K562 (cell line): ENCODE results near the gene RESP18. TPM values are rescaled to one million over a fixed set of nuclear protein-coding genes. Genes with fewer than 3 reads are reported as not detected.
A peak's percentile ranks its signal among the peaks of the same experiment; 100 is the strongest.

Experiments used
- ARID1B ChIP-seq: fragments of 450-650 bp; IDR thresholded peaks from 2 replicates; pipeline ENCODE4 v1.6.1; 2016; ENCODE audit warnings: antibody characterized with exemption, mild to moderate bottlenecking, inconsistent platforms
- CC2D1A ChIP-seq: fragments of 450-650 bp; IDR thresholded peaks from 2 replicates; pipeline ENCODE4 v1.6.1; 2017; ENCODE audit warnings: mild to moderate bottlenecking
- CSDE1 ChIP-seq, 2 experiments: fragments of 450-650 bp; IDR thresholded peaks; 2 replicates each; pipeline ENCODE4 v1.6.1; 2016; ENCODE audit warnings: mild to moderate bottlenecking in 1 of 2
- MAFG ChIP-seq: fragments of 450-650 bp; conservative IDR thresholded peaks from 2 replicates; pipeline ENCODE4 v1.6.1; 2016; ENCODE audit warnings: missing genetic modification characterization, missing compliant biosample characterization
- RCOR1 ChIP-seq, 2 experiments: IDR thresholded peaks; 2 replicates each; pipeline ENCODE4 v1.6.1; 2012; ENCODE audit warnings: low read depth in 2 of 2, low read length in 2 of 2, borderline replicate concordance in 1 of 2, improper control_type of control experiment in 1 of 2
- SRSF7 ChIP-seq: fragments of 200-400 bp; formaldehyde crosslinking; optimal IDR thresholded peaks from 2 replicates; pipeline ENCODE3; 2017; ENCODE audit warnings: mild to moderate bottlenecking, low read depth, low read length
- ZKSCAN3 ChIP-seq: fragments of 250-450 bp; sonication (Bioruptor Pico); IDR thresholded peaks from 2 replicates; pipeline ENCODE4 v1.4.0; 2020
- ZNF232 ChIP-seq: sonication (generic); formaldehyde crosslinking; IDR thresholded peaks from 2 replicates; pipeline ENCODE4 v1.8.0; 2022; ENCODE audit warnings: mild to moderate bottlenecking, missing genetic modification reagents
- ZNF24 ChIP-seq: fragments of 450-650 bp; IDR thresholded peaks from 2 replicates; pipeline ENCODE4 v1.6.1; 2016
- polyA plus RNA-seq, 8 experiments: library from polyadenylated mRNA; depleted of rRNA in 4 of 8; stranded (reverse) in 5 of 8; unstranded in 3 of 8; fragments of >200 nt; fragmentation: Nextera tagmentation in 2 of 8; fragmentation: Illumina TruSeq in 1 of 8; extraction: Ambion mirVana in 2 of 8; extraction: Trizol in 1 of 8; gene quantifications; 2 replicates each; pipeline versions ENCODE4 v1.2.1 to v1.2.3, GENCODE V29; 2011 to 2014; ENCODE audit warnings: inconsistent platforms in 1 of 8, missing spikeins in 1 of 8
- total RNA-seq, 7 experiments: library from RNA; depleted of rRNA in 6 of 7; stranded (reverse); fragments of >200 nt in 6 of 7; fragmentation: Illumina TruSeq in 2 of 7; extraction: Trizol in 2 of 7; gene quantifications; 2 replicates each; pipeline versions ENCODE4 v1.2.1 to v1.2.3, GENCODE V29; 2011 to 2021; ENCODE audit warnings: low replicate concordance in 1 of 7
- TF ChIP-seq, protein P1 (sequence below): sonication (generic); formaldehyde crosslinking; IDR thresholded peaks from 2 replicates; pipeline ENCODE4 v1.8.1; 2023; ENCODE audit warnings: missing genetic modification reagents, mild to moderate bottlenecking, borderline replicate concordance
- TF ChIP-seq, protein P2 (sequence below): fragments of 250-450 bp; sonication (Bioruptor Pico); IDR thresholded peaks from 2 replicates; pipeline ENCODE4 v1.4.0; 2020
- TF ChIP-seq, protein P3 (sequence below), 3 experiments: fragments of 200-800 bp in 1 of 3; fragments of 250-450 bp in 1 of 3; fragments of 450-650 bp in 1 of 3; sonication (Bioruptor Pico) in 1 of 3; sonication (Bioruptor generic) in 1 of 3; formaldehyde crosslinking in 1 of 3; IDR thresholded peaks; 2 replicates each; pipeline versions ENCODE4 v1.6.1 to v1.8.0; 2016 to 2022; ENCODE audit warnings: mild to moderate bottlenecking in 2 of 3, missing genetic modification characterization in 2 of 3, missing compliant biosample characterization in 1 of 3, moderate library complexity in 1 of 3
- TF ChIP-seq, protein P4 (sequence below): fragments of 150-350 bp; IDR thresholded peaks from 2 replicates; pipeline ENCODE4 v1.6.1; 2014; ENCODE audit warnings: low read depth, mild to moderate bottlenecking, low read length, borderline replicate concordance

The RESP18 gene
- total and polyA plus RNA-seq, 9 of the 15 experiments (the other 6 are each of a cell fraction or from before 2014, with no cell fraction given) = not detected

DNA sequence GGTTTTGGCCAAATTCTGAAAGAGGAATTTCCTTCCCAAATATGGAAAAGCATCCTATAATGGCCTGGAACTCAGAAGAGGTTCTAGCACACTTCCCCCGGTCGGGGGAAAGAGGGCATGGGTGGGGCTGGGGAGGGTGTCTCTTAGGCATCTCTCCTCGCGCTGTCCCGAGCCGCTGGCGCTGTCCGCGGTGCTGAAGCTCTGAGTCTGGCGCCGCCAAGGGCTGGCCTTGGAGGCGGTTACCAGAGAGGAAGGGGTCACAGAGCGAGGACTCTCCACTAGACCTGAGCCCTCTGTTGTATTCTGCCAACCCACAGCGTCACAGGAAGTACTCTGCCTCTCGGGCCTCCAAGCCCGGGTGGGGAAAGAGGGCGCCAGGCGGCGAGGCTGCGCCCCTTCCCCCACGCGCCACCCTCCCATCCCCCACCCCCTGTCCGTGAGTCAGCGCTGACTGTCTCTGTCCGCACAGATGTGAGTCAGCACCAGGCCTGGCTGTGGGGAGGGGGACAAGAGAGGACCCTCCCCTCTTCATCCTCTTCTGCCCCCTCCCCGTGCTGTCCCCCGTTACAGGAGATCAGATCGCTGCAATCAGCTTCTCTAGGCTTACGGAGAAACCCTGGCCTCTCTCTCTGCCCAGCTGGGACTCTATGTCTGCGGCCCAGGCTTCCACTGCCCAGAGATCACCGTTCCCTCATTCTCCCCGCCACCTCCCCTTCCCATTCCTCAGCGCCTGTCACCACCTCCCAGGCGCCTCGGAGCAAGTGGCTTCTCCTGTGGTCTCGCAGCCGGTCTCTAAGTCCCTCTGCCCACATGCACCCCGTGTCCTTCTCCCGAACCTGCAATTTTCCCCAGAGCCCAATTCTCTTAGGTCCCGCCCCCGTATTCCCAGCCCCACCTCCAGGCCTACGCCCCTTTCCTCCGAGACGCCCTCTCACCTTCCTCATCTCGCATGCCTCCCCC, 24.1 kb downstream of the RESP18 start (continued):
- TF ChIP-seq, protein P1, sequence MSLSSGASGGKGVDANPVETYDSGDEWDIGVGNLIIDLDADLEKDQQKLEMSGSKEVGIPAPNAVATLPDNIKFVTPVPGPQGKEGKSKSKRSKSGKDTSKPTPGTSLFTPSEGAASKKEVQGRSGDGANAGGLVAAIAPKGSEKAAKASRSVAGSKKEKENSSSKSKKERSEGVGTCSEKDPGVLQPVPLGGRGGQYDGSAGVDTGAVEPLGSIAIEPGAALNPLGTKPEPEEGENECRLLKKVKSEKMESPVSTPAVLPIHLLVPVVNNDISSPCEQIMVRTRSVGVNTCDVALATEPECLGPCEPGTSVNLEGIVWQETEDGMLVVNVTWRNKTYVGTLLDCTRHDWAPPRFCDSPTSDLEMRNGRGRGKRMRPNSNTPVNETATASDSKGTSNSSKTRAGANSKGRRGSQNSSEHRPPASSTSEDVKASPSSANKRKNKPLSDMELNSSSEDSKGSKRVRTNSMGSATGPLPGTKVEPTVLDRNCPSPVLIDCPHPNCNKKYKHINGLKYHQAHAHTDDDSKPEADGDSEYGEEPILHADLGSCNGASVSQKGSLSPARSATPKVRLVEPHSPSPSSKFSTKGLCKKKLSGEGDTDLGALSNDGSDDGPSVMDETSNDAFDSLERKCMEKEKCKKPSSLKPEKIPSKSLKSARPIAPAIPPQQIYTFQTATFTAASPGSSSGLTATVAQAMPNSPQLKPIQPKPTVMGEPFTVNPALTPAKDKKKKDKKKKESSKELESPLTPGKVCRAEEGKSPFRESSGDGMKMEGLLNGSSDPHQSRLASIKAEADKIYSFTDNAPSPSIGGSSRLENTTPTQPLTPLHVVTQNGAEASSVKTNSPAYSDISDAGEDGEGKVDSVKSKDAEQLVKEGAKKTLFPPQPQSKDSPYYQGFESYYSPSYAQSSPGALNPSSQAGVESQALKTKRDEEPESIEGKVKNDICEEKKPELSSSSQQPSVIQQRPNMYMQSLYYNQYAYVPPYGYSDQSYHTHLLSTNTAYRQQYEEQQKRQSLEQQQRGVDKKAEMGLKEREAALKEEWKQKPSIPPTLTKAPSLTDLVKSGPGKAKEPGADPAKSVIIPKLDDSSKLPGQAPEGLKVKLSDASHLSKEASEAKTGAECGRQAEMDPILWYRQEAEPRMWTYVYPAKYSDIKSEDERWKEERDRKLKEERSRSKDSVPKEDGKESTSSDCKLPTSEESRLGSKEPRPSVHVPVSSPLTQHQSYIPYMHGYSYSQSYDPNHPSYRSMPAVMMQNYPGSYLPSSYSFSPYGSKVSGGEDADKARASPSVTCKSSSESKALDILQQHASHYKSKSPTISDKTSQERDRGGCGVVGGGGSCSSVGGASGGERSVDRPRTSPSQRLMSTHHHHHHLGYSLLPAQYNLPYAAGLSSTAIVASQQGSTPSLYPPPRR (CRISPR knock-in tag) = no peak
- TF ChIP-seq, protein P2, sequence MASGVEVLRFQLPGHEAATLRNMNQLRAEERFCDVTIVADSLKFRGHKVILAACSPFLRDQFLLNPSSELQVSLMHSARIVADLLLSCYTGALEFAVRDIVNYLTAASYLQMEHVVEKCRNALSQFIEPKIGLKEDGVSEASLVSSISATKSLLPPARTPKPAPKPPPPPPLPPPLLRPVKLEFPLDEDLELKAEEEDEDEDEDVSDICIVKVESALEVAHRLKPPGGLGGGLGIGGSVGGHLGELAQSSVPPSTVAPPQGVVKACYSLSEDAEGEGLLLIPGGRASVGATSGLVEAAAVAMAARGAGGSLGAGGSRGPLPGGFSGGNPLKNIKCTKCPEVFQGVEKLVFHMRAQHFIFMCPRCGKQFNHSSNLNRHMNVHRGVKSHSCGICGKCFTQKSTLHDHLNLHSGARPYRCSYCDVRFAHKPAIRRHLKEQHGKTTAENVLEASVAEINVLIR (CRISPR knock-in tag) = no peak
- TF ChIP-seq ZNF232 (CRISPR knock-in tag) = no peak
- no peak for TF ChIP-seq ZNF24
- peak; percentile 22; the same call in 1 of the 2 replicates for TF ChIP-seq MAFG (tag)
- TF ChIP-seq SRSF7 = no peak
- peak in 1 of 2 experiments; percentile 60; a peak in 1 of 4 replicates for TF ChIP-seq RCOR1 (IDR thresholded peaks at IDR 0.05; ENCODE audit: borderline replicate concordance in 1 of 2, low read depth in 2 of 2, low read length in 2 of 2)
- no peak for TF ChIP-seq ZKSCAN3
- peak; percentile 68 for TF ChIP-seq ARID1B
- TF ChIP-seq CC2D1A = no peak
- TF ChIP-seq, protein P3, sequence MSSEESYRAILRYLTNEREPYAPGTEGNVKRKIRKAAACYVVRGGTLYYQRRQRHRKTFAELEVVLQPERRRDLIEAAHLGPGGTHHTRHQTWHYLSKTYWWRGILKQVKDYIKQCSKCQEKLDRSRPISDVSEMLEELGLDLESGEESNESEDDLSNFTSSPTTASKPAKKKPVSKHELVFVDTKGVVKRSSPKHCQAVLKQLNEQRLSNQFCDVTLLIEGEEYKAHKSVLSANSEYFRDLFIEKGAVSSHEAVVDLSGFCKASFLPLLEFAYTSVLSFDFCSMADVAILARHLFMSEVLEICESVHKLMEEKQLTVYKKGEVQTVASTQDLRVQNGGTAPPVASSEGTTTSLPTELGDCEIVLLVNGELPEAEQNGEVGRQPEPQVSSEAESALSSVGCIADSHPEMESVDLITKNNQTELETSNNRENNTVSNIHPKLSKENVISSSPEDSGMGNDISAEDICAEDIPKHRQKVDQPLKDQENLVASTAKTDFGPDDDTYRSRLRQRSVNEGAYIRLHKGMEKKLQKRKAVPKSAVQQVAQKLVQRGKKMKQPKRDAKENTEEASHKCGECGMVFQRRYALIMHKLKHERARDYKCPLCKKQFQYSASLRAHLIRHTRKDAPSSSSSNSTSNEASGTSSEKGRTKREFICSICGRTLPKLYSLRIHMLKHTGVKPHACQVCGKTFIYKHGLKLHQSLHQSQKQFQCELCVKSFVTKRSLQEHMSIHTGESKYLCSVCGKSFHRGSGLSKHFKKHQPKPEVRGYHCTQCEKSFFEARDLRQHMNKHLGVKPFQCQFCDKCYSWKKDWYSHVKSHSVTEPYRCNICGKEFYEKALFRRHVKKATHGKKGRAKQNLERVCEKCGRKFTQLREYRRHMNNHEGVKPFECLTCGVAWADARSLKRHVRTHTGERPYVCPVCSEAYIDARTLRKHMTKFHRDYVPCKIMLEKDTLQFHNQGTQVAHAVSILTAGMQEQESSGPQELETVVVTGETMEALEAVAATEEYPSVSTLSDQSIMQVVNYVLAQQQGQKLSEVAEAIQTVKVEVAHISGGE (CRISPR knock-in tag; IDR thresholded peaks at IDR 0.05) = no peak
- TF ChIP-seq CSDE1 (IDR thresholded peaks at IDR 0.05) = no peak
- TF ChIP-seq, protein P4, sequence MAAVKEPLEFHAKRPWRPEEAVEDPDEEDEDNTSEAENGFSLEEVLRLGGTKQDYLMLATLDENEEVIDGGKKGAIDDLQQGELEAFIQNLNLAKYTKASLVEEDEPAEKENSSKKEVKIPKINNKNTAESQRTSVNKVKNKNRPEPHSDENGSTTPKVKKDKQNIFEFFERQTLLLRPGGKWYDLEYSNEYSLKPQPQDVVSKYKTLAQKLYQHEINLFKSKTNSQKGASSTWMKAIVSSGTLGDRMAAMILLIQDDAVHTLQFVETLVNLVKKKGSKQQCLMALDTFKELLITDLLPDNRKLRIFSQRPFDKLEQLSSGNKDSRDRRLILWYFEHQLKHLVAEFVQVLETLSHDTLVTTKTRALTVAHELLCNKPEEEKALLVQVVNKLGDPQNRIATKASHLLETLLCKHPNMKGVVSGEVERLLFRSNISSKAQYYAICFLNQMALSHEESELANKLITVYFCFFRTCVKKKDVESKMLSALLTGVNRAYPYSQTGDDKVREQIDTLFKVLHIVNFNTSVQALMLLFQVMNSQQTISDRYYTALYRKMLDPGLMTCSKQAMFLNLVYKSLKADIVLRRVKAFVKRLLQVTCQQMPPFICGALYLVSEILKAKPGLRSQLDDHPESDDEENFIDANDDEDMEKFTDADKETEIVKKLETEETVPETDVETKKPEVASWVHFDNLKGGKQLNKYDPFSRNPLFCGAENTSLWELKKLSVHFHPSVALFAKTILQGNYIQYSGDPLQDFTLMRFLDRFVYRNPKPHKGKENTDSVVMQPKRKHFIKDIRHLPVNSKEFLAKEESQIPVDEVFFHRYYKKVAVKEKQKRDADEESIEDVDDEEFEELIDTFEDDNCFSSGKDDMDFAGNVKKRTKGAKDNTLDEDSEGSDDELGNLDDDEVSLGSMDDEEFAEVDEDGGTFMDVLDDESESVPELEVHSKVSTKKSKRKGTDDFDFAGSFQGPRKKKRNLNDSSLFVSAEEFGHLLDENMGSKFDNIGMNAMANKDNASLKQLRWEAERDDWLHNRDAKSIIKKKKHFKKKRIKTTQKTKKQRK = no peak
